K562 (cell line): ENCODE data around the gene CDC14A. TPM values are rescaled to one million over a fixed set of nuclear protein-coding genes. Genes with fewer than 3 reads are reported as not detected.

ENCODE experiments used
- ATAC-seq: fragments of 200-7000 bp; cut with Tn5 transposase; 3 replicates; pipeline ENCODE4 v1.9.1; 2020; ENCODE audit warnings: moderate library complexity
- BruUV-seq: library from RNA; stranded (reverse); fragments of 400-500 nt; replicated peaks from 2 replicates; lab custom pipeline; 2021; lab: Mats Ljungman, UMichigan
- CTCF ChIA-PET: fragments of 300-600 bp; formaldehyde crosslinking; extraction: SDS; loops from one replicate; lab custom pipeline; 2021; ENCODE audit warnings: low intra/inter-chr PET ratio; lab: Yijun Ruan, JAX
- POLR2A ChIA-PET: fragments of 300-600, 350-650 bp; sonication (Branson Sonifier 250); formaldehyde crosslinking; extraction: SDS; loops from one replicate; lab custom pipeline; 2021; ENCODE audit warnings: antibody characterized with exemption, inconsistent platforms; lab: Yijun Ruan, JAX
- DNase-seq, 4 experiments: peaks; one replicate each; pipeline versions ENCODE4 v3.0.0 to v3.0.0-alpha.2; 2011 to 2018; ENCODE audit warnings: low spot score in 3 of 4, mixed read lengths in 3 of 4; ENCODE audit errors: extremely low read depth in 1 of 4
- FAIRE-seq: peaks from 2 replicates; lab custom pipeline; 2011; peaks lifted over from hg19 to GRCh38; lab: Jason Lieb, UNC
- H2AFZ ChIP-seq: 2 replicates; pipeline ENCODE4 v1.6.0; 2011; ENCODE audit warnings: low read depth, low read length, control low read depth, inconsistent platforms
- H3K27ac ChIP-seq: fragments of 200-600 bp; 3 replicates; pipeline ENCODE4 v1.8.0; 2011; ENCODE audit warnings: low read depth, mild to moderate bottlenecking, control low read depth, inconsistent platforms, low read length, moderate library complexity, mixed read lengths; ENCODE audit errors: extremely low read depth
- H3K27me3 ChIP-seq, 2 experiments: fragments of 300-600 bp in 1 of 2; 2 replicates in 1 of 2; 3 replicates in 1 of 2; pipeline versions ENCODE4 v1.6.0 to v1.8.0; 2011; ENCODE audit warnings: inconsistent platforms in 2 of 2, low read length in 2 of 2, mild to moderate bottlenecking in 1 of 2, mixed read lengths in 1 of 2, moderate library complexity in 1 of 2; ENCODE audit not compliant: control insufficient read depth in 2 of 2, insufficient read depth in 2 of 2
- H3K36me3 ChIP-seq: fragments of 300-600 bp; 3 replicates; pipeline ENCODE4 v1.8.0; 2011; ENCODE audit warnings: mild to moderate bottlenecking, low read length, inconsistent platforms; ENCODE audit not compliant: control insufficient read depth, insufficient read depth
- H3K4me1 ChIP-seq, 2 experiments: fragments of 200-600 bp in 1 of 2; replicated peaks in 1 of 2; 2 replicates in 1 of 2; 3 replicates in 1 of 2; pipeline versions ENCODE4 v1.5.1 to v1.8.0; 2011; ENCODE audit warnings: inconsistent platforms in 2 of 2, low read length in 2 of 2, mild to moderate bottlenecking in 1 of 2, mixed read lengths in 1 of 2, moderate library complexity in 1 of 2; ENCODE audit not compliant: control insufficient read depth in 2 of 2, insufficient read depth in 2 of 2
- H3K4me2 ChIP-seq: 2 replicates; pipeline ENCODE4 v1.6.1; 2011; ENCODE audit warnings: low read length, control low read depth, inconsistent platforms, mixed read lengths; ENCODE audit not compliant: insufficient read depth
- H3K4me3 ChIP-seq: fragments of 200-600 bp; sonication (generic), shearing (Covaris generic); 2 replicates; pipeline ENCODE4 v1.5.1; 2016; ENCODE audit warnings: control low read depth, inconsistent platforms
- H3K79me2 ChIP-seq: fragments of 200-600 bp; 3 replicates; pipeline ENCODE4 v1.8.0; 2011; ENCODE audit warnings: low read length, inconsistent platforms; ENCODE audit not compliant: control insufficient read depth, insufficient read depth
- H3K9ac ChIP-seq, 2 experiments: 2 replicates each; pipeline versions ENCODE4 v1.6.0 to v1.6.1; 2011; ENCODE audit warnings: low read depth in 2 of 2, low read length in 2 of 2, control low read depth in 1 of 2, inconsistent platforms in 1 of 2, mild to moderate bottlenecking in 1 of 2, mixed read lengths in 1 of 2; ENCODE audit not compliant: insufficient read depth in 1 of 2
- H3K9me1 ChIP-seq: one replicate; pipeline ENCODE4 v1.6.0; 2011; ENCODE audit warnings: inconsistent platforms, mild to moderate bottlenecking, low read length, moderate library complexity; ENCODE audit not compliant: control insufficient read depth, insufficient read depth
- H3K9me3 ChIP-seq: replicated peaks from 2 replicates; pipeline ENCODE4 v1.5.1; 2011; ENCODE audit warnings: low read depth, low read length, inconsistent platforms; ENCODE audit not compliant: control insufficient read depth, insufficient read depth
- H4K20me1 ChIP-seq: replicated peaks from 2 replicates; pipeline ENCODE4 v1.6.1; 2011; ENCODE audit warnings: low read length, inconsistent platforms, mixed read lengths; ENCODE audit not compliant: control insufficient read depth, insufficient read depth
- C11orf30 ChIP-seq: fragments of 450-650 bp; IDR thresholded peaks from 2 replicates; pipeline ENCODE4 v1.6.1; 2016; ENCODE audit warnings: low read depth, mild to moderate bottlenecking
- CEBPG ChIP-seq, 3 experiments: fragments of 200-800 bp in 1 of 3; sonication (Bioruptor generic) in 1 of 3; sonication (generic) in 1 of 3; formaldehyde crosslinking in 1 of 3; IDR thresholded peaks in 2 of 3; conservative IDR thresholded peaks in 1 of 3; 2 replicates each; pipeline versions ENCODE4 v1.6.1 to v1.8.0; 2016 to 2022; ENCODE audit warnings: missing compliant biosample characterization in 2 of 3, missing genetic modification characterization in 2 of 3, mild to moderate bottlenecking in 1 of 3, missing genetic modification reagents in 1 of 3
- CREB1 ChIP-seq, 2 experiments: sonication (generic) in 1 of 2; formaldehyde crosslinking in 1 of 2; IDR thresholded peaks; 2 replicates each; pipeline versions ENCODE4 v1.6.1 to v1.8.0; 2012 to 2022; ENCODE audit warnings: inconsistent platforms in 1 of 2, mild to moderate bottlenecking in 1 of 2, missing genetic modification reagents in 1 of 2, moderate library complexity in 1 of 2
- EP300 ChIP-seq: IDR thresholded peaks from 2 replicates; pipeline ENCODE4 v1.6.1; 2012; ENCODE audit warnings: low read length, improper control_type of control experiment
- FOXP1 ChIP-seq: sonication (generic); formaldehyde crosslinking; IDR thresholded peaks from 2 replicates; pipeline ENCODE4 v1.8.0; 2022; ENCODE audit warnings: mild to moderate bottlenecking, missing genetic modification reagents
- GATAD2A ChIP-seq: fragments of 450-650 bp; IDR thresholded peaks from 2 replicates; pipeline ENCODE4 v1.6.1; 2017
- HSF4 ChIP-seq: fragments of 250-450 bp; sonication (Bioruptor Pico); IDR thresholded peaks from 2 replicates; pipeline ENCODE4 v2.1.2; 2022; ENCODE audit warnings: mild to moderate bottlenecking, moderate library complexity, borderline replicate concordance
- IFI16 ChIP-seq: fragments of 250-450 bp; sonication (Bioruptor Pico); IDR thresholded peaks from 2 replicates; pipeline ENCODE4 v2.1.2; 2022; ENCODE audit warnings: mild to moderate bottlenecking, inconsistent platforms
- NUFIP1 ChIP-seq: fragments of 450-650 bp; IDR thresholded peaks from 2 replicates; pipeline ENCODE4 v1.6.1; 2018; ENCODE audit not compliant: partially characterized antibody
- POLR2A ChIP-seq: fragments of 450-650 bp; conservative IDR thresholded peaks from 2 replicates; pipeline ENCODE4 v1.6.1; 2016
- POU5F1 ChIP-seq: fragments of 150-350 bp; IDR thresholded peaks from 2 replicates; pipeline ENCODE4 v1.6.1; 2014; ENCODE audit warnings: borderline replicate concordance, low read length, low read depth, mild to moderate bottlenecking; ENCODE audit not compliant: partially characterized antibody
- SRF ChIP-seq, 2 experiments: fragments of 250-450, 450-650 bp in 1 of 2; sonication (Bioruptor Pico) in 1 of 2; sonication (generic) in 1 of 2; formaldehyde crosslinking; IDR thresholded peaks; 2 replicates each; pipeline versions ENCODE4 v1.5.0 to v1.5.1; 2020 to 2022; ENCODE audit warnings: mild to moderate bottlenecking in 1 of 2, missing genetic modification reagents in 1 of 2
- ZBED1 ChIP-seq: IDR thresholded peaks from 2 replicates; pipeline ENCODE4 v1.6.1; 2014
- WGBS: fragments of 100-300 bp; shearing (Covaris generic); methylation state at CpG from one replicate; pipeline ENCODE4 v1.1.6; 2016; ENCODE audit warnings: low coverage, mixed read lengths; ENCODE audit not compliant: insufficient coverage; ENCODE audit errors: missing lambda C conversion rate; 5-methylcytosine and 5-hydroxymethylcytosine counted together
- in situ Hi-C: fragments of 300-500 bp; cut with MboI; formaldehyde crosslinking; loops from 4 replicates; pipeline ENCODE4 v1.15.0; 2018; ENCODE audit warnings: inconsistent platforms, mixed read lengths
- intact Hi-C: fragments of 100-400 bp; cut with micrococcal nuclease; formaldehyde crosslinking; loops from 2 replicates; pipeline ENCODE4 v1.14.2; 2022
- polyA plus RNA-seq, 8 experiments: library from polyadenylated mRNA; depleted of rRNA in 4 of 8; stranded (reverse) in 5 of 8; unstranded in 3 of 8; fragments of >200 nt; fragmentation: Nextera tagmentation in 2 of 8; fragmentation: Illumina TruSeq in 1 of 8; extraction: Ambion mirVana in 2 of 8; extraction: Trizol in 1 of 8; gene quantifications; 2 replicates each; pipeline versions ENCODE4 v1.2.1 to v1.2.3, GENCODE V29; 2011 to 2014; ENCODE audit warnings: inconsistent platforms in 1 of 8, missing spikeins in 1 of 8
- total RNA-seq, 7 experiments: library from RNA; depleted of rRNA in 6 of 7; stranded (reverse); fragments of >200 nt in 6 of 7; fragmentation: Illumina TruSeq in 2 of 7; extraction: Trizol in 2 of 7; gene quantifications; 2 replicates each; pipeline versions ENCODE4 v1.2.1 to v1.2.3, GENCODE V29; 2011 to 2021; ENCODE audit warnings: low replicate concordance in 1 of 7
- TF ChIP-seq, protein P1 (sequence below): fragments of 450-650 bp; IDR thresholded peaks from 2 replicates; pipeline ENCODE4 v1.6.1; 2016; ENCODE audit warnings: antibody characterized with exemption
- TF ChIP-seq, protein P2 (sequence below): sonication (generic); formaldehyde crosslinking; IDR thresholded peaks from 2 replicates; pipeline ENCODE4 v1.8.0; 2022; ENCODE audit warnings: missing genetic modification reagents, mild to moderate bottlenecking, borderline replicate concordance
- TF ChIP-seq, protein P3 (sequence below): sonication (generic); formaldehyde crosslinking; IDR thresholded peaks from 2 replicates; pipeline ENCODE4 v1.8.0; 2023; ENCODE audit warnings: mild to moderate bottlenecking, missing genetic modification reagents

Gene CDC14A
- total and polyA plus RNA-seq, 9 of the 15 experiments (the other 6 are each of a cell fraction or from before 2014, with no cell fraction given): 17.0 to 74.3 (median 33.4) TPM

DNA sequence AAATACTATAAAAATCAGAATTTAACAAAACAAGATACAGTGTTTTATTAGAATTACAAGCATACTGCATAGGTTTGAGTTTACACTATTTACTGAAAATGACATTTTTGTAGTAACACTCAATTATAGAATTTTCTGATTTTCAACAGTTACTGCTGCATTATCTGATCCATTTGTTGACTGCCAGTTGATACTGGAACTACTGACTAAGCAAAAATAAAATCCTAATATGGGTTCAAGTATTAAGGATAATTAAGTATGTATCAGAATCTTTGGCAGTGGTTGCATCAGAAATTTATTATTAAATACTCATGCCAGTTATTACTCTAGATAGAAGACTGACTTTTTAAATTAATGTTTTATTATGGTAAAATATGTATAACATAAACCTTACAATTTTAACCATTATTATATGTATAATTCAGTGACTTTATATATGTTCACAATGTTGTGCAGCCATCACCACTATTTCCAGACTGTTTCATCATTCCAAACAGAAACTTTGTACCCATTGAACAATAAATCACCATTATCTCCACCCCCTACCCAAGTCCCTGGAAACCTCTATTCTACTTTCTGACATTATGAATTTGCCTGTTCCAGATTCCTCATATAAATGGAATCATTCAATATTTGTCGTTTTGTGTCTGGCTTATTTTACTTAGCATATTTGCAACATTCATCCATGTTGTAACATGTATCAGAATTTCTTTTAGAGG lies 127.5 kb downstream of the CDC14A start:
- ChIA-PET POLR2A (interaction anchor here (0.5 kb wide), 1 partner anchor 10 kb away, joined by 3 read pairs; no protein-coding TSS in a partner anchor), CTCF (interaction anchor here (0.7 kb wide), 1 partner anchor 326 kb away, joined by 3 read pairs; no protein-coding TSS in a partner anchor)
- Histone ChIP-seq H2AFZ (no peak overlapping the region), H3K36me3 (peaks cover 76% of the 10 kb centered on the region), H3K9me3 (no peaks in the 10 kb centered on the region), H3K9ac (no peak overlapping the region), H3K4me1 (no peaks in the 10 kb centered on the region), H3K27ac (no peak overlapping the region), H4K20me1 (no peaks in the 10 kb centered on the region), H3K4me3 (no peak overlapping the region), H3K4me2 (no peak overlapping the region), H3K79me2 (peaks cover 6% of the 10 kb centered on the region; the same call in 1 of the 3 replicates), H3K9me1 (no peaks in the 10 kb centered on the region), H3K27me3 (no peaks in the 10 kb centered on the region)
- FAIRE-seq (no peak), ATAC-seq (peak; percentile 65), DNase-seq (no peak)
- no TSS peak for BruUV-seq
- in situ Hi-C loops: loop anchor here (25.0 kb wide), 1 partner anchor 383 kb away; no protein-coding TSS in a partner anchor
- intact Hi-C loops: no loop called here
- 94% methylated on average over 1 of the region's 1 CpG for WGBS
- TF ChIP-seq, protein P1, sequence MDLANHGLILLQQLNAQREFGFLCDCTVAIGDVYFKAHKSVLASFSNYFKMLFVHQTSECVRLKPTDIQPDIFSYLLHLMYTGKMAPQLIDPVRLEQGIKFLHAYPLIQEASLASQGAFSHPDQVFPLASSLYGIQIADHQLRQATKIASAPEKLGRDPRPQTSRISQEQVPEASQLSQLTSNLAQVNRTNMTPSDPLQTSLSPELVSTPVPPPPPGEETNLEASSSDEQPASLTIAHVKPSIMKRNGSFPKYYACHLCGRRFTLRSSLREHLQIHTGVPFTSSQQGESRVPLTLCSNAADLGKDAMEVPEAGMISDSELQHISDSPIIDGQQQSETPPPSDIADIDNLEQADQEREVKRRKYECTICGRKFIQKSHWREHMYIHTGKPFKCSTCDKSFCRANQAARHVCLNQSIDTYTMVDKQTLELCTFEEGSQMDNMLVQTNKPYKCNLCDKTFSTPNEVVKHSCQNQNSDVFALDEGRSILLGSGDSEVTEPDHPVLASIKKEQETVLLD: no peak
- TF ChIP-seq NUFIP1: no peak
- TF ChIP-seq IFI16: no peak
- no peak for TF ChIP-seq CREB1 (IDR thresholded peaks at IDR 0.05)
- TF ChIP-seq CREB1 (CRISPR knock-in tag; IDR thresholded peaks at IDR 0.05): no peak
- TF ChIP-seq EP300: peak; percentile 36; the same call in 1 of the 2 replicates
- TF ChIP-seq SRF (CRISPR knock-in tag; IDR thresholded peaks at IDR 0.05): no peak
- no peak for TF ChIP-seq POU5F1
- no peak for TF ChIP-seq ZBED1
- no peak for TF ChIP-seq GATAD2A
- no peak for TF ChIP-seq CEBPG (CRISPR knock-in tag; IDR thresholded peaks at IDR 0.05)
- TF ChIP-seq CEBPG (tag; conservative IDR thresholded peaks at IDR 0.05 in 1 of 2, IDR thresholded peaks at IDR 0.05 in 1 of 2): peak in 1 of 2 experiments; percentile 85; a peak in 1 of 4 replicates
- TF ChIP-seq, protein P2, sequence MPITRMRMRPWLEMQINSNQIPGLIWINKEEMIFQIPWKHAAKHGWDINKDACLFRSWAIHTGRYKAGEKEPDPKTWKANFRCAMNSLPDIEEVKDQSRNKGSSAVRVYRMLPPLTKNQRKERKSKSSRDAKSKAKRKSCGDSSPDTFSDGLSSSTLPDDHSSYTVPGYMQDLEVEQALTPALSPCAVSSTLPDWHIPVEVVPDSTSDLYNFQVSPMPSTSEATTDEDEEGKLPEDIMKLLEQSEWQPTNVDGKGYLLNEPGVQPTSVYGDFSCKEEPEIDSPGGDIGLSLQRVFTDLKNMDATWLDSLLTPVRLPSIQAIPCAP (CRISPR knock-in tag): no peak
- no peak for TF ChIP-seq POLR2A
- no peak for TF ChIP-seq HSF4 (CRISPR knock-in tag)
- peak; percentile 77 for TF ChIP-seq C11orf30
- TF ChIP-seq, protein P3, sequence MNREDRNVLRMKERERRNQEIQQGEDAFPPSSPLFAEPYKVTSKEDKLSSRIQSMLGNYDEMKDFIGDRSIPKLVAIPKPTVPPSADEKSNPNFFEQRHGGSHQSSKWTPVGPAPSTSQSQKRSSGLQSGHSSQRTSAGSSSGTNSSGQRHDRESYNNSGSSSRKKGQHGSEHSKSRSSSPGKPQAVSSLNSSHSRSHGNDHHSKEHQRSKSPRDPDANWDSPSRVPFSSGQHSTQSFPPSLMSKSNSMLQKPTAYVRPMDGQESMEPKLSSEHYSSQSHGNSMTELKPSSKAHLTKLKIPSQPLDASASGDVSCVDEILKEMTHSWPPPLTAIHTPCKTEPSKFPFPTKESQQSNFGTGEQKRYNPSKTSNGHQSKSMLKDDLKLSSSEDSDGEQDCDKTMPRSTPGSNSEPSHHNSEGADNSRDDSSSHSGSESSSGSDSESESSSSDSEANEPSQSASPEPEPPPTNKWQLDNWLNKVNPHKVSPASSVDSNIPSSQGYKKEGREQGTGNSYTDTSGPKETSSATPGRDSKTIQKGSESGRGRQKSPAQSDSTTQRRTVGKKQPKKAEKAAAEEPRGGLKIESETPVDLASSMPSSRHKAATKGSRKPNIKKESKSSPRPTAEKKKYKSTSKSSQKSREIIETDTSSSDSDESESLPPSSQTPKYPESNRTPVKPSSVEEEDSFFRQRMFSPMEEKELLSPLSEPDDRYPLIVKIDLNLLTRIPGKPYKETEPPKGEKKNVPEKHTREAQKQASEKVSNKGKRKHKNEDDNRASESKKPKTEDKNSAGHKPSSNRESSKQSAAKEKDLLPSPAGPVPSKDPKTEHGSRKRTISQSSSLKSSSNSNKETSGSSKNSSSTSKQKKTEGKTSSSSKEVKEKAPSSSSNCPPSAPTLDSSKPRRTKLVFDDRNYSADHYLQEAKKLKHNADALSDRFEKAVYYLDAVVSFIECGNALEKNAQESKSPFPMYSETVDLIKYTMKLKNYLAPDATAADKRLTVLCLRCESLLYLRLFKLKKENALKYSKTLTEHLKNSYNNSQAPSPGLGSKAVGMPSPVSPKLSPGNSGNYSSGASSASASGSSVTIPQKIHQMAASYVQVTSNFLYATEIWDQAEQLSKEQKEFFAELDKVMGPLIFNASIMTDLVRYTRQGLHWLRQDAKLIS (CRISPR knock-in tag): no peak
- no peak for TF ChIP-seq FOXP1 (CRISPR knock-in tag)
